GM12873 (cell line): ENCODE data around the gene POU2AF3.

Experiments
- CTCF ChIP-seq: IDR thresholded peaks from 2 replicates; pipeline ENCODE4 v1.5.1; 2012; ENCODE audit warnings: low read depth, mild to moderate bottlenecking, moderate library complexity, low read length, control low read depth; ENCODE audit not compliant: insufficient read depth; ENCODE audit errors: missing control alignments

Gene POU2AF3

GRCh38 chr11:111264646-111265045 is 33.7 kb upstream of the POU2AF3 start:
- TF ChIP-seq CTCF, result no peak

GRCh38 chr11:111265421-111265820 is 32.9 kb upstream of the POU2AF3 start:
- no peak for TF ChIP-seq CTCF

- no peak for TF ChIP-seq CTCF
Measured at GRCh38 chr11:111269146-111269868, 29.0 kb upstream of the POU2AF3 start.

GRCh38 chr11:111272420-111272819 is 25.9 kb upstream of the POU2AF3 start:
- TF ChIP-seq CTCF, result no peak

GRCh38 chr11:111282562-111283075 is 15.7 kb upstream of the POU2AF3 start:
- no peak for TF ChIP-seq CTCF

- no peak for TF ChIP-seq CTCF
Measured at GRCh38 chr11:111283945-111284481, 14.3 kb upstream of the POU2AF3 start.

GRCh38 chr11:111285189-111286091 is 12.9 kb upstream of the POU2AF3 start:
- TF ChIP-seq CTCF, result no peak
